ENCODE results near the gene DCTN2.
"Not testable (repeated sequence)": the region's sequence is repeated elsewhere in the genome, so short reads cannot be mapped to it uniquely, and the experiment has no call there.

DCTN2 gene

GRCh38 chr12:57575771-57576612 lies 29.0 kb upstream of the DCTN2 start:
- Histone ChIP-seq H3K4me1 (ENCODE audit: insufficient read depth, low read length) (no peaks in the 10 kb centered on the region), H3K36me3 (ENCODE audit: insufficient read depth, low read length) (peaks cover 79% of the 10 kb centered on the region), H3K9ac (ENCODE audit: low read depth, low read length) (no peak overlapping the region), H3K4me3 (ENCODE audit: low read length) (no peak overlapping the region), H3K9me3 (ENCODE audit: insufficient read depth, low read depth, low read length) (no peaks in the 10 kb centered on the region), H3K27me3 (ENCODE audit: insufficient read depth, low read length) (no peaks in the 10 kb centered on the region), H3K27ac (ENCODE audit: low read depth, low read length) (no peak overlapping the region)
- 95% methylated on average over 12 of the region's 12 CpGs for WGBS

DNA sequence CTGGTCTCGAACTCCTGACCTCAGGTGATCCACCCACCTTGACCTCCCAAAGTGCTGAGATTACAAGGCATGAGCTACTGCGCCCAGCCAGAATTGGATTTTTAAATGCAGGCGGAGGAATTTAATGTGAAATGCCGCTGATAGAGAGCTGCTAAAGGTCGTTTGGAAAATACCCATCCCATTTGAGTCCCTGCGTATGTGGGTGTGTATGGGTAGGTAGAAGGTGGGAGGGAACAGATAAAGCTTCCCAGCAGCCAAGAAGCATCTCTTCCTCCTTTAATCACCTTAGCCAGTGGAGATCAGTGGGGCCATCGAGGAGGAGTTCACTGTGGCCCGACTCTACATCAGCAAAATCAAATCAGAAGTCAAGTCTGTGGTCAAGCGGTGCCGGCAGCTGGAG lies 27.8 kb upstream of the DCTN2 start:
- Histone ChIP-seq H3K27me3 (ENCODE audit: insufficient read depth, low read length) (no peaks in the 10 kb centered on the region), H3K4me3 (ENCODE audit: low read length) (no peak overlapping the region), H3K4me1 (ENCODE audit: insufficient read depth, low read length) (no peaks in the 10 kb centered on the region), H3K9me3 (ENCODE audit: insufficient read depth, low read depth, low read length) (no peaks in the 10 kb centered on the region), H3K27ac (ENCODE audit: low read depth, low read length) (no peak overlapping the region), H3K9ac (ENCODE audit: low read depth, low read length) (no peak overlapping the region), H3K36me3 (ENCODE audit: insufficient read depth, low read length) (peaks cover 74% of the 10 kb centered on the region)
- 93% methylated on average over 10 of the region's 10 CpGs for WGBS

GRCh38 chr12:57571926-57572762 lies 25.2 kb upstream of the DCTN2 start:
- Histone ChIP-seq H3K9me3 (ENCODE audit: insufficient read depth, low read depth, low read length) (no peaks in the 10 kb centered on the region), H3K36me3 (ENCODE audit: insufficient read depth, low read length) (peaks cover 62% of the 10 kb centered on the region), H3K27me3 (ENCODE audit: insufficient read depth, low read length) (no peaks in the 10 kb centered on the region), H3K4me1 (ENCODE audit: insufficient read depth, low read length) (no peaks in the 10 kb centered on the region), H3K9ac (ENCODE audit: low read depth, low read length) (no peak overlapping the region), H3K27ac (ENCODE audit: low read depth, low read length) (no peak overlapping the region), H3K4me3 (ENCODE audit: low read length) (no peak overlapping the region)
- WGBS = 94% methylated on average over 12 of the region's 12 CpGs

DNA sequence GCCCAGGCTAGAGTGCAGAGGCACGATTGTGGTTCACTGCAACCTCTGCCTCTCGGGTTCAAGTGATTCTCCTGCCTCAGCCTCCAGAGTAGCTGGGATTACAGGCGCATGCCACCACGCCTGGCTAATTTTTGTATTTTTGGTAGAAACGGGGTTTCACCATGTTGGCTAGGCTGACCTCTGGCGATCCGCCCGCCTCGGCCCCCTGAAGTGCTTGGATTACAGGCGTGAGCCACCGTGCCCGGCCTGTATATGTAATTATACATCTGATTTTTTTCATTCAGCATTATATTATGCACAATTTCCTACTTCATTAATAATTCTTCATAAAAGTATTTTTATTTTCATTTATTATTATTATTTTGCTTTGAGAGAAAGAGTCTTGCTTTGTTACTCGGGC lies 23.4 kb upstream of the DCTN2 start:
- H3K27me3 ChIP-seq (ENCODE audit: insufficient read depth, low read length); H3K4me3 ChIP-seq (ENCODE audit: low read length); H3K9ac ChIP-seq (ENCODE audit: low read depth, low read length); H3K9me3 ChIP-seq (ENCODE audit: insufficient read depth, low read depth, low read length); H3K27ac ChIP-seq (ENCODE audit: low read depth, low read length); H3K4me1 ChIP-seq (ENCODE audit: insufficient read depth, low read length): not testable (repeated sequence)
- WGBS = 87% methylated on average over 10 of the region's 13 CpGs
- H3K36me3 ChIP-seq (ENCODE audit: insufficient read depth, low read length) = peaks cover 45% of the 10 kb centered on the region

GRCh38 chr12:57569858-57570257 lies 22.9 kb upstream of the DCTN2 start:
- H3K27me3 ChIP-seq (ENCODE audit: insufficient read depth, low read length) = no peaks in the 10 kb centered on the region
- no peak overlapping the region for H3K27ac ChIP-seq (ENCODE audit: low read depth, low read length)
- no peak overlapping the region for H3K4me3 ChIP-seq (ENCODE audit: low read length)
- peaks cover 39% of the 10 kb centered on the region for H3K36me3 ChIP-seq (ENCODE audit: insufficient read depth, low read length)
- H3K4me1 ChIP-seq (ENCODE audit: insufficient read depth, low read length) = no peaks in the 10 kb centered on the region
- no peak overlapping the region for H3K9ac ChIP-seq (ENCODE audit: low read depth, low read length)
- WGBS = 95% methylated on average over 18 of the region's 18 CpGs
- no peaks in the 10 kb centered on the region for H3K9me3 ChIP-seq (ENCODE audit: insufficient read depth, low read depth, low read length)

GRCh38 chr12:57568838-57569237 lies 21.8 kb upstream of the DCTN2 start:
- Histone ChIP-seq H3K4me1 (ENCODE audit: insufficient read depth, low read length) (no peaks in the 10 kb centered on the region), H3K9ac (ENCODE audit: low read depth, low read length) (no peak overlapping the region), H3K36me3 (ENCODE audit: insufficient read depth, low read length) (peaks cover 45% of the 10 kb centered on the region), H3K4me3 (ENCODE audit: low read length) (no peak overlapping the region), H3K27ac (ENCODE audit: low read depth, low read length) (no peak overlapping the region), H3K9me3 (ENCODE audit: insufficient read depth, low read depth, low read length) (no peaks in the 10 kb centered on the region), H3K27me3 (ENCODE audit: insufficient read depth, low read length) (no peaks in the 10 kb centered on the region)
- 94% methylated on average over 6 of the region's 6 CpGs for WGBS

DNA sequence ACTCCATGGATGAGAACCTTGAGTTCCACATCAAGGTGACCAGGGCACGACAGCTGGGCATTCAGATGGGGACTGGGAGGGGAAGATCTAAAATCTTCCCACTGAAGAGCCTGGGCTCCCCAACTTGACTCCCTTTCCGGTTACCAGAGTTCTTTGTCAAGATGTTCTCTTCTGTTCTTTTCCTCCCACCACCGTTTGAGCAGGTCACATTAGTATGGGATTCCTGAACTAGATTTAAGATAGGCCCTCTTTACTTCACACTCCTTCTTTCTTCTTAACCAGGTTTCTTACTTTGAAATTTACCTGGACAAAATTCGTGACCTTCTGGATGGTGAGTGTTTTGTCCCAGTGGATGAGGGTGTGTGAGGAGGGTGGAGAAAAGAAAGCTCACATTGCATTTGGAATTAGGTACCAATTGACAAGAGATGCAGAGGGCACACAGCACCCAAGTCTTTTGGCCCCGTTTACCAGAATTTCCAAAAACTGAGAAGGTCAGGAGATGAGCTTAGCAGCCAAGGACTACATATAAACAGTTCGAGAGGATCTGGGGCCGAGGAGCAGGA lies 17.3 kb upstream of the DCTN2 start:
- Histone ChIP-seq H3K4me3 (ENCODE audit: low read length) (no peak overlapping the region), H3K27me3 (ENCODE audit: insufficient read depth, low read length) (no peaks in the 10 kb centered on the region), H3K36me3 (ENCODE audit: insufficient read depth, low read length) (peaks cover 21% of the 10 kb centered on the region), H3K9ac (ENCODE audit: low read depth, low read length) (no peak overlapping the region), H3K4me1 (ENCODE audit: insufficient read depth, low read length) (no peaks in the 10 kb centered on the region), H3K27ac (ENCODE audit: low read depth, low read length) (no peak overlapping the region), H3K9me3 (ENCODE audit: insufficient read depth, low read depth, low read length) (no peaks in the 10 kb centered on the region)
- 92% methylated on average over 7 of the region's 7 CpGs for WGBS

- no peaks in the 10 kb centered on the region for H3K4me1 ChIP-seq (ENCODE audit: insufficient read depth, low read length)
- no peak overlapping the region for H3K4me3 ChIP-seq (ENCODE audit: low read length)
- H3K9ac ChIP-seq (ENCODE audit: low read depth, low read length) = no peak overlapping the region
- no peaks in the 10 kb centered on the region for H3K27me3 ChIP-seq (ENCODE audit: insufficient read depth, low read length)
- 92% methylated on average over 4 of the region's 4 CpGs for WGBS
- peaks cover 13% of the 10 kb centered on the region; the same call in 1 of the 2 replicates for H3K36me3 ChIP-seq (ENCODE audit: insufficient read depth, low read length)
- no peak overlapping the region for H3K27ac ChIP-seq (ENCODE audit: low read depth, low read length)
- no peaks in the 10 kb centered on the region for H3K9me3 ChIP-seq (ENCODE audit: insufficient read depth, low read depth, low read length)
Observed at GRCh38 chr12:57563358-57563757, 16.4 kb upstream of the DCTN2 start.

- not testable (repeated sequence) for H3K27me3 ChIP-seq (ENCODE audit: insufficient read depth, low read length); H3K4me1 ChIP-seq (ENCODE audit: insufficient read depth, low read length)
- WGBS = 75% methylated on average over 1 of the region's 1 CpG
Observed at GRCh38 chr12:57561117-57561516, 14.1 kb upstream of the DCTN2 start.

DNA sequence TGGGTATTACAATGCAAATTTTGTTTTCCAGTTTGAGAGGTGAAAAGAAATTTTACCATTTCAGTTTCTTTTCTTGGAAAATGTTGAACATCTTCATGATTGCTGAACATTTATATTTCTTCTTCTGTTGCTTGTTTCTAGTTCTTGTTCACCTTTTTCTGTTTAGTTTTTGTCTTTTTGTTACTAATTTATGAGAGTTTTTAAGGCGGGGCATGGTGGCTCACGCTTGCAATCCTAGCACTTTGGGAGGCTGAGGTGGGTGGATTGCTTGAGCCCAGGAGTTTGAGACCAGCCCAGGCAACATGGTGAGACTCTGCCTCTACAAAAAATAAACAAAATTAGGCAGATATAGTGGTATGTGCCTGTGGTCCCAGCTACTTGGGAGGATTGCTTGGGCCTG lies 13.5 kb upstream of the DCTN2 start:
- Histone ChIP-seq H3K4me3 (ENCODE audit: low read length) (no peak overlapping the region), H3K27ac (ENCODE audit: low read depth, low read length) (no peak overlapping the region), H3K27me3 (ENCODE audit: insufficient read depth, low read length) (no peaks in the 10 kb centered on the region), H3K9me3 (ENCODE audit: insufficient read depth, low read depth, low read length) (no peaks in the 10 kb centered on the region), H3K4me1 (ENCODE audit: insufficient read depth, low read length) (no peaks in the 10 kb centered on the region), H3K9ac (ENCODE audit: low read depth, low read length) (no peak overlapping the region), H3K36me3 (ENCODE audit: insufficient read depth, low read length) (peaks cover 16% of the 10 kb centered on the region; the same call in 1 of the 2 replicates)
- WGBS = 97% methylated on average over 2 of the region's 2 CpGs

More at GRCh38 chr12:57561117-57561516, 14.1 kb upstream of the DCTN2 start:
- H3K9me3 ChIP-seq (ENCODE audit: insufficient read depth, low read depth, low read length); H3K4me3 ChIP-seq (ENCODE audit: low read length); H3K9ac ChIP-seq (ENCODE audit: low read depth, low read length); H3K27ac ChIP-seq (ENCODE audit: low read depth, low read length): not testable (repeated sequence)
- peaks cover 16% of the 10 kb centered on the region; the same call in 1 of the 2 replicates for H3K36me3 ChIP-seq (ENCODE audit: insufficient read depth, low read length)

DNA sequence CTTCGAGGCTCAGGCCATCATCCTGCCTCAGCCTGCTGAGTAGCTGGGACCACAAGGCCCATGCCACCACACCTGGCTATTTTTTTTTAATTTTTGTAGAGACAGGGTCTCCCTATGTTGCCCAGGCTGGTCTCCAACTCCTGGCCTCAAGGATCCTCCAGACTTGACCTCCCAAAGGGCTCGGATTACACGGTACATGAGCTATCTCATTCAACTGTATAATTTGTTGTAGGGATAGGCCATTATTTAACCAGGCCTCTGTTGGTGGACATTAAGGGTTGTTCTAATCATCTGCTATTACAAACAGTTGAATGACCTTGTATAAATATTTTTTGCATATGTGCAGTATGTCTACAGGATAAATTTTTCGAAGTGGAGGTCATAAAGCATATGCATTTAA lies 11.9 kb upstream of the DCTN2 start:
- Histone ChIP-seq H3K9me3 (ENCODE audit: insufficient read depth, low read depth, low read length) (no peaks in the 10 kb centered on the region), H3K27ac (ENCODE audit: low read depth, low read length) (no peak overlapping the region), H3K36me3 (ENCODE audit: insufficient read depth, low read length) (peaks cover 8% of the 10 kb centered on the region; the same call in 1 of the 2 replicates), H3K4me1 (ENCODE audit: insufficient read depth, low read length) (no peaks in the 10 kb centered on the region), H3K9ac (ENCODE audit: low read depth, low read length) (no peak overlapping the region), H3K4me3 (ENCODE audit: low read length) (no peak overlapping the region), H3K27me3 (ENCODE audit: insufficient read depth, low read length) (no peaks in the 10 kb centered on the region)
- WGBS = 89% methylated on average over 4 of the region's 4 CpGs

Measured in HUES64 (cell line).